ENCODE data around the gene OST4.

Gene OST4

GRCh38 chr2:27042985-27043634 is 28.3 kb downstream of the OST4 start:
- no peak for TF ChIP-seq CTCF (IDR thresholded peaks at IDR 0.05; ENCODE audit: insufficient read depth, low read length, missing control alignments)
- H3K4me3 ChIP-seq (ENCODE audit: low read depth, low read length), result no peak overlapping the region
- ChIA-PET POLR2A (interaction anchor here (0.6 kb wide), 1 partner anchor 13 kb away, joined by 3 read pairs; no protein-coding TSS in a partner anchor), CTCF (interaction anchor here (0.8 to 1.2 kb wide), 2 partner anchors 10 to 81 kb away, joined by 3 read pairs; no protein-coding TSS in a partner anchor)
- no peak for DNase-seq (ENCODE audit: low read depth, low spot score)

- POLR2A ChIA-PET, result interaction anchor here (3.4 kb wide), 1 partner anchor 9 kb away, joined by 13 read pairs; the partner anchor contains the start of gene AGBL5
- CTCF ChIA-PET, result interaction anchor here (1.4 kb wide), 1 partner anchor 9 kb away, joined by 5 read pairs; the partner anchor contains the start of gene TMEM214
- H3K4me3 ChIP-seq (ENCODE audit: low read depth, low read length), result no peak overlapping the region
- no peak for TF ChIP-seq CTCF (IDR thresholded peaks at IDR 0.05; ENCODE audit: insufficient read depth, low read length, missing control alignments)
- DNase-seq (ENCODE audit: low read depth, low spot score), result no peak
Observed at GRCh38 chr2:27042159-27042661, 29.2 kb downstream of the OST4 start.

GRCh38 chr2:27041752-27042151 is 29.7 kb downstream of the OST4 start:
- POLR2A ChIA-PET, result interaction anchor here (3.4 kb wide), 1 partner anchor 9 kb away, joined by 13 read pairs; the partner anchor contains the start of gene AGBL5
- DNase-seq (ENCODE audit: low read depth, low spot score), result no peak
- no peak for TF ChIP-seq CTCF (IDR thresholded peaks at IDR 0.05; ENCODE audit: insufficient read depth, low read length, missing control alignments)
- no peak overlapping the region for H3K4me3 ChIP-seq (ENCODE audit: low read depth, low read length)
- CTCF ChIA-PET, result interaction anchor here (1.4 kb wide), 1 partner anchor 9 kb away, joined by 5 read pairs; the partner anchor contains the start of gene TMEM214

- DNase-seq (ENCODE audit: low read depth, low spot score), result no peak
- ChIA-PET CTCF (interaction anchor here (1.0 to 1.8 kb wide), 3 partner anchors 9 to 24 kb away, joined by 3 to 6 read pairs (median 3); no protein-coding TSS in a partner anchor), POLR2A (interaction anchor here (0.7 to 3.4 kb wide), 2 partner anchors 10 to 39 kb away, joined by 3 to 13 read pairs; partner anchors contain the start of gene AGBL5)
Observed at GRCh38 chr2:27040282-27040681, 31.2 kb downstream of the OST4 start.

GRCh38 chr2:27039871-27040270 is 31.6 kb downstream of the OST4 start:
- H3K4me3 ChIP-seq (ENCODE audit: low read depth, low read length), result no peak overlapping the region
- no peak for TF ChIP-seq CTCF (IDR thresholded peaks at IDR 0.05; ENCODE audit: insufficient read depth, low read length, missing control alignments)
- ChIA-PET POLR2A (interaction anchor here (0.7 to 3.4 kb wide), 2 partner anchors 11 to 39 kb away, joined by 3 to 13 read pairs; partner anchors contain the start of gene AGBL5), CTCF (interaction anchor here (1.0 to 1.8 kb wide), 4 partner anchors 10 to 77 kb away, joined by 3 to 6 read pairs (median 4); no protein-coding TSS in a partner anchor)
- DNase-seq (ENCODE audit: low read depth, low spot score), result no peak

More at GRCh38 chr2:27040282-27040681, 31.2 kb downstream of the OST4 start:
- no peak overlapping the region for H3K4me3 ChIP-seq (ENCODE audit: low read depth, low read length)
- TF ChIP-seq CTCF (IDR thresholded peaks at IDR 0.05; ENCODE audit: insufficient read depth, low read length, missing control alignments), result no peak

GRCh38 chr2:27039426-27039825 is 32.0 kb downstream of the OST4 start:
- H3K4me3 ChIP-seq (ENCODE audit: low read depth, low read length), result no peak overlapping the region
- ChIA-PET POLR2A (interaction anchor here (3.4 kb wide), 1 partner anchor 11 kb away, joined by 13 read pairs; the partner anchor contains the start of gene AGBL5), CTCF (interaction anchor here (1.0 to 1.8 kb wide), 5 partner anchors 10 to 77 kb away, joined by 3 to 6 read pairs (median 3); no protein-coding TSS in a partner anchor)
- TF ChIP-seq CTCF (IDR thresholded peaks at IDR 0.05; ENCODE audit: insufficient read depth, low read length, missing control alignments), result no peak
- no peak for DNase-seq (ENCODE audit: low read depth, low spot score)
